HepG2 (cell line): ENCODE data around the gene ASCC2. TPM values are rescaled to one million over a fixed set of nuclear protein-coding genes. Genes with fewer than 3 reads are reported as not detected.

ENCODE experiments used
- ARNT2 ChIP-seq: sonication (generic); formaldehyde crosslinking; IDR thresholded peaks from 2 replicates; pipeline ENCODE4 v1.8.0; 2022; ENCODE audit warnings: mild to moderate bottlenecking, low read depth, missing genetic modification reagents, moderate library complexity
- CBX1 ChIP-seq: IDR thresholded peaks from one replicate; pipeline ENCODE4 v1.6.1; 2016; ENCODE audit warnings: antibody characterized with exemption, low read depth
- ELF1 ChIP-seq: sonication (generic); formaldehyde crosslinking; IDR thresholded peaks from 2 replicates; pipeline ENCODE4 v1.4.0; 2020; ENCODE audit warnings: missing genetic modification reagents
- KIAA2018 ChIP-seq: sonication (generic); formaldehyde crosslinking; IDR thresholded peaks from 2 replicates; pipeline ENCODE4 v1.5.0; 2020; ENCODE audit warnings: mild to moderate bottlenecking, missing genetic modification reagents, borderline replicate concordance
- MTA3 ChIP-seq: sonication (generic); formaldehyde crosslinking; IDR thresholded peaks from 2 replicates; pipeline ENCODE4 v1.4.0; 2020; ENCODE audit warnings: missing genetic modification reagents
- SMAD3 ChIP-seq: sonication (generic); formaldehyde crosslinking; IDR thresholded peaks from 2 replicates; pipeline ENCODE4 v1.4.0; 2020; ENCODE audit warnings: missing genetic modification reagents
- SOX6 ChIP-seq, 2 experiments: fragments of 450-650 bp in 1 of 2; sonication (generic) in 1 of 2; formaldehyde crosslinking in 1 of 2; IDR thresholded peaks; 2 replicates each; pipeline versions ENCODE4 v1.4.0 to v1.6.1; 2017 to 2020; ENCODE audit warnings: antibody characterized with exemption in 1 of 2, mild to moderate bottlenecking in 1 of 2, missing genetic modification reagents in 1 of 2
- TAF15 ChIP-seq: fragments of 200-400 bp; formaldehyde crosslinking; IDR thresholded peaks from one replicate; pipeline ENCODE4 v1.6.1; 2018; ENCODE audit warnings: mild to moderate bottlenecking, low read depth, low read length; ENCODE audit not compliant: poor library complexity, severe bottlenecking
- ZBTB4 ChIP-seq: sonication (generic); formaldehyde crosslinking; IDR thresholded peaks from 2 replicates; pipeline ENCODE4 v1.4.0; 2020; ENCODE audit warnings: missing genetic modification reagents, mild to moderate bottlenecking, borderline replicate concordance
- polyA plus RNA-seq, 8 experiments: library from polyadenylated mRNA; depleted of rRNA in 3 of 8; stranded (reverse) in 7 of 8; unstranded in 1 of 8; fragments of >200 nt; fragmentation: Illumina TruSeq in 4 of 8; extraction: Trizol in 4 of 8; gene quantifications; 2 replicates each; pipeline versions ENCODE4 v1.2.1 to v1.2.3, GENCODE V29; 2011 to 2016; ENCODE audit warnings: low read depth in 4 of 8, missing spikeins in 1 of 8, mixed read lengths in 1 of 8; ENCODE audit not compliant: insufficient read depth in 1 of 8
- total RNA-seq, 5 experiments: library from RNA; depleted of rRNA; stranded (reverse); fragments of >200 nt; fragmentation: Illumina TruSeq; extraction: Trizol; gene quantifications; 2 replicates each; pipeline ENCODE4 v1.2.3, GENCODE V29; 2016; ENCODE audit warnings: low read depth in 1 of 5
- TF ChIP-seq, protein P1 (sequence below): conservative IDR thresholded peaks from 2 replicates; pipeline ENCODE4 v1.6.1; 2018; ENCODE audit warnings: missing genetic modification reagents
- TF ChIP-seq, protein P2 (sequence below): sonication (generic); formaldehyde crosslinking; IDR thresholded peaks from 2 replicates; pipeline ENCODE4 v1.5.1; 2020; ENCODE audit warnings: mild to moderate bottlenecking, missing genetic modification reagents, moderate library complexity

ASCC2 gene
- total and polyA plus RNA-seq, 2 of the 13 experiments (the other 11 are each of a cell fraction or from before 2014, with no cell fraction given) = 26.2 to 26.3 TPM

DNA sequence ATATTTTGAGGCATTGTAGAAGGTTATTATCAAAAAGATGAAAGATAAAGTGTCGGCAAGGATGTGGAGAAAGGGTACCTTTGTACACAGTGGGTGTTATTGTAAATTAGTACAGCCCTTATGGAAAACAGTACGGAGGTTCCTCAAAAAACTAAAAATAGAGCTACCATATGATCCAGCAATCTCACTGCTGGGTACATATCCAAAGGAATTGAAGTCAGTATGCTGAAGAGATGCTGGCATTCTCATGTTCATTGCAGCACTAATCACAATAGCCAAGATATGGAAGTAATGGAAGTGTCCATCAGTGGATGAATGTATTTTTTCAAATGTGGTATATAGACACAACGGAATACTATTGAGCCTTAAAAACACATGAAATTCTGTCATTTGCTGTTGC, 29.8 kb upstream of the ASCC2 start (continued):
- no peak for TF ChIP-seq KIAA2018 (CRISPR knock-in tag)
- TF ChIP-seq TAF15 = no peak
- TF ChIP-seq, protein P1, sequence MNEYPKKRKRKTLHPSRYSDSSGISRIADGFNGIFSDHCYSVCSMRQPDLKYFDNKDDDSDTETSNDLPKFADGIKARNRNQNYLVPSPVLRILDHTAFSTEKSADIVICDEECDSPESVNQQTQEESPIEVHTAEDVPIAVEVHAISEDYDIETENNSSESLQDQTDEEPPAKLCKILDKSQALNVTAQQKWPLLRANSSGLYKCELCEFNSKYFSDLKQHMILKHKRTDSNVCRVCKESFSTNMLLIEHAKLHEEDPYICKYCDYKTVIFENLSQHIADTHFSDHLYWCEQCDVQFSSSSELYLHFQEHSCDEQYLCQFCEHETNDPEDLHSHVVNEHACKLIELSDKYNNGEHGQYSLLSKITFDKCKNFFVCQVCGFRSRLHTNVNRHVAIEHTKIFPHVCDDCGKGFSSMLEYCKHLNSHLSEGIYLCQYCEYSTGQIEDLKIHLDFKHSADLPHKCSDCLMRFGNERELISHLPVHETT (CRISPR knock-in tag) = no peak
- TF ChIP-seq ARNT2 (CRISPR knock-in tag) = no peak
- TF ChIP-seq SMAD3 = no peak
- TF ChIP-seq MTA3 (CRISPR knock-in tag) = no peak
- TF ChIP-seq ZBTB4 (CRISPR knock-in tag) = no peak
- TF ChIP-seq ELF1 = no peak
- TF ChIP-seq SOX6 (IDR thresholded peaks at IDR 0.05) = no peak
- TF ChIP-seq SOX6 (CRISPR knock-in tag; IDR thresholded peaks at IDR 0.05) = no peak
- TF ChIP-seq, protein P2, sequence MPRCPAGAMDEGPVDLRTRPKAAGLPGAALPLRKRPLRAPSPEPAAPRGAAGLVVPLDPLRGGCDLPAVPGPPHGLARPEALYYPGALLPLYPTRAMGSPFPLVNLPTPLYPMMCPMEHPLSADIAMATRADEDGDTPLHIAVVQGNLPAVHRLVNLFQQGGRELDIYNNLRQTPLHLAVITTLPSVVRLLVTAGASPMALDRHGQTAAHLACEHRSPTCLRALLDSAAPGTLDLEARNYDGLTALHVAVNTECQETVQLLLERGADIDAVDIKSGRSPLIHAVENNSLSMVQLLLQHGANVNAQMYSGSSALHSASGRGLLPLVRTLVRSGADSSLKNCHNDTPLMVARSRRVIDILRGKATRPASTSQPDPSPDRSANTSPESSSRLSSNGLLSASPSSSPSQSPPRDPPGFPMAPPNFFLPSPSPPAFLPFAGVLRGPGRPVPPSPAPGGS = no peak
- no peak for TF ChIP-seq CBX1
- TF ChIP-seq, all 625 proteins: peak for 0
